ENCODE measurements around the gene GNB1.
A peak's percentile ranks its signal among the peaks of the same experiment; 100 is the strongest.
"Not testable (repeated sequence)": the region's sequence is repeated elsewhere in the genome, so short reads cannot be mapped to it uniquely, and the experiment has no call there.

The GNB1 gene

DNA sequence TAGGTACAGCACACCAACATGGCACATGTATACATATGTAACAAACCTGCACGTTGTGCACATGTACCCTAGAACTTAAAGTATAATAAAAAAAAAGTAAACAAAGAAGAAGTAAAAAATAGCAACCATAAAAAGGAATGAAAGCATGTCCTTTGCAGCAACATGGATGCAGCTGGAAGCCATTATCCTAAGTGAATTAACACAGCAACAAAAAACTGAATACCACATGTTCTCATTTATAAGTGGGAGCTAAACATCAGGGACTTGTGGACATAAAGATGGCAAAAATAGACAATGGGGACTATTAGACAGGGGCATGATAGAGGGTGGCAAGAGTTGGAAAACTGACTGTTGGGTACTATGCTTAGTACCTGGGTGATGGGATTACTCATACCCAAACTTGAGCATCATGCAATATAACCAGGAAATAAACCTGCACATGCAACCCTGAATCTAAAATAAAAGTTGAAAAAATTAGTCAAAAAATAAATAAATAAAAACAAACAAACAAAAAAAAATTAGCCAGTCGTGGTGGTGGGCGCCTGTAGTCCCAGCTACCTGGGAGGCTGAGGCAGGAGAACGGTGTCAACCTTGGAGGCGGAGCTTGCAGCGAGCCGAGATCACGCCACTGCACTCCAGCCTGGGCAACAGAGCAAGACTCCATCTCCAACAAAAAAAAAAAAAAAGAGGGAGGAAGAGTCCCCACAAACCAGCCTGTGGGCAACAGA lies 30.8 kb downstream of the GNB1 start:
- DNase-seq (ENCODE audit: low read depth in 2 of 2), result not testable (repeated sequence)

GRCh38 chr1:1858382-1859086 lies 32.4 kb downstream of the GNB1 start:
- DNase-seq (ENCODE audit: low read depth in 2 of 2), result peak; percentile 38 to 43

DNA sequence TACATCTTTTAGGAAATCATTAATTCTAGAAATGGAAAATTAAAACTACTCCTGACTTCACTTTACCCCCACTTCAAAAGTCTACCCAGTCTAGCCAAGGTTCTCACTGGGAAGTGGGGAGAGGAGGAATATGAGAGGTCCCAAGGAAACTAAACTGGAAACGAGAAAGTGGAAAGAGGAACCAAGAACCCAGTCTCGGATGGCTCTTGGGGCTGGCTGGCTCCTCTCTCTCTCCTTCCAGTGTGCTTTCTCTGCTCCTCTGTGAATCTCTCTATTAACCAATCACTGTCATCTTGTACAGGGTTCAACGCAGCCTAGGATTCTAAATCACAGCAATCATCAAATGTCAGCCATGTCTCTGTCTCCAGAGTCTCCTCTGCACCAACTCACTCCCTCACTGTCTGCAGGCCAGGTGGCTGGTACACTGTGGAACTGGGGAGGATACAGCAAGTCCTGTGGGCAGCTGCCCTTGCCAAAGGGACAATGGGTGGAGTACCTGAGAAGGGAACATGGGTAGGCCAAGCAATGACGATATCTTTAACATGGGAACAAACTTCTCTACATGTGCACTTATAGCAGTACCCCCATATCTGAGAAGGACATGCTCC lies 33.7 kb downstream of the GNB1 start:
- no peak for DNase-seq (ENCODE audit: low read depth in 2 of 2)

- DNase-seq (ENCODE audit: low read depth in 2 of 2), result not testable (repeated sequence)
These were observed 34.7 kb downstream of the GNB1 start for GRCh38 chr1:1856161-1856560.

GRCh38 chr1:1853593-1854257 lies 37.2 kb downstream of the GNB1 start:
- DNase-seq (ENCODE audit: low read depth in 2 of 2), result no peak

GRCh38 chr1:1852619-1853414 lies 38.1 kb downstream of the GNB1 start:
- no peak for DNase-seq (ENCODE audit: low read depth in 2 of 2)

GRCh38 chr1:1847890-1848289 lies 43.0 kb downstream of the GNB1 start:
- DNase-seq (ENCODE audit: low read depth in 2 of 2), result no peak

GRCh38 chr1:1847061-1847850 lies 43.6 kb downstream of the GNB1 start:
- DNase-seq (ENCODE audit: low read depth in 2 of 2), result no peak

- no peak for DNase-seq (ENCODE audit: low read depth in 2 of 2)
These were observed 44.4 kb downstream of the GNB1 start for GRCh38 chr1:1846386-1846918.

- DNase-seq (ENCODE audit: low read depth in 2 of 2), result no peak
These were observed 48.3 kb downstream of the GNB1 start for GRCh38 chr1:1842360-1843146.

- no peak for DNase-seq (ENCODE audit: low read depth in 2 of 2)
These were observed 49.3 kb downstream of the GNB1 start for GRCh38 chr1:1841575-1841995.

GRCh38 chr1:1839311-1839965 lies 51.4 kb downstream of the GNB1 start:
- DNase-seq (ENCODE audit: low read depth in 2 of 2), result no peak

GRCh38 chr1:1836119-1836518 lies 54.8 kb downstream of the GNB1 start:
- no peak for DNase-seq (ENCODE audit: low read depth in 2 of 2)

GRCh38 chr1:1835546-1835945 lies 55.3 kb downstream of the GNB1 start:
- no peak for DNase-seq (ENCODE audit: low read depth in 2 of 2)

DNA sequence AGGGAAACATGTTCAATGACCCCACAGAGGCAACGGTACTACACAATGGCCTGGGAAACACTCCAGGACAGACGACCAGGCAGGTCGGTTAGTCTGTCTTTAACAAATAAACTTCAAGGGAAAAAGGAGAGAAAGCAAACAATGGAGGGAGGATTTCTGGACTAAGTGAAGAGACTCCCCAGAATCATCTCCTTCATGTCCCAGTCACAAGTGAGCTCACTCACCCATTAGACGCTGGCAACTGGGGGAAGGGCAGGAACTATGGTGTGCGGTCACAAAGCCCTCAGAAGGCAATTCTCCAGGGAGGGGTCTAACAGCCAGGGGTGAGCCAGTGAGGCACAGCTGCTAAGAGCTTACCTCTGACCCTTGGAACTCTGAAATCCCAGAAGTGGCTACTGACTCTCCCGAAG lies 57.0 kb downstream of the GNB1 start:
- no peak for DNase-seq (ENCODE audit: low read depth in 2 of 2)

- no peak for DNase-seq (ENCODE audit: low read depth in 2 of 2)
These were observed 57.4 kb downstream of the GNB1 start for GRCh38 chr1:1833456-1833855.

DNA sequence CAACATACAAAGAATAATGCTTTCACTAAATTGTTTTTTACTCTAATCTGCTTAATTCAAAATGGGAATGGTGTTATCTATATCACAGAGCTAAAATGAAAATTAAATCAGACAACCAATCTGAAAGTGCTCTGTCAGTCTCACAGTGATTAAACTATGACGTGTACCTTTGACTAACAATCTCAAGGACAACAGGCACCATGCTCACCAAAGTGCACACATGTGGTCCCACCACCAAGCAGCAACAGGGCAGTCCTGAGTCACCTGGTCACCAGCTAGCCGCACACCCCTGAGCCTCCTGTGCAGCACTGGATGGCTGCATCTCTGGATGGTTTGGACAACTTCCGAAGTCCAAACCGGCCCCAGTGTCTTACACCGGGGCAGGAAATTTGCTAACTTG lies 58.1 kb downstream of the GNB1 start:
- no peak for DNase-seq (ENCODE audit: low read depth in 2 of 2)

DNA sequence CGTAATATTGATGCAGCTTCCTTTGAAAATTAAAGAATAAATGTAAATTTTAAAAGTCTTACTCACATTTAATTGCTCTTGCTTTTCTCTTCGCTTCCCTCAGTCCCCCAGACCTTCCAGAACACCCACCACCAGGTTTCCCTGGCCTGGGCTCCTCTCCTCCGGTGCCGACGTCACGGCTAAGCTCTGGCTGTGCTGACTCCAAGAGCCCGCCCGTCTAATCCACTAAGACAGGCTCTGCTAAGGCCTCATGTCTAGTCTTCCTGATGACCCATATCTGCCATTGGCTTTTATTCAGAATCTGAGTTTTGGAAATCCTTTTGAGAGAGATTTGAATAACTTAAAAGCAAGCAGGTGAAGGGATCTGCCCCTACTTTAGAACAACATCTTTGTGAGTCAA lies 58.7 kb downstream of the GNB1 start:
- DNase-seq (ENCODE audit: low read depth in 2 of 2), result no peak
